NCI-H526 treated with DMSO at 0.1 percent for 48 hours (cell line): Measurements from ENCODE around the gene OLFML1.
A peak's percentile ranks its signal among the peaks of the same experiment; 100 is the strongest.
"Not testable (repeated sequence)": the region's sequence is repeated elsewhere in the genome, so short reads cannot be mapped to it uniquely, and the experiment has no call there.

Source experiments
- DNase-seq: peaks from one replicate; lab custom pipeline; 2025; lab: John Stamatoyannopoulos, UW

Gene OLFML1

GRCh38 chr11:7512525-7513233 lies 27.4 kb downstream of the OLFML1 start:
- DNase-seq: no peak

GRCh38 chr11:7513234-7514098 lies 28.2 kb downstream of the OLFML1 start, which contains the start of gene PPFIBP2:
Gene PPFIBP2, plus strand, starts transcription at chr11:7513999. Its CDS starts 35,477 bp downstream, at chr11:7549476.
- DNase-seq: peak; percentile 83

DNA sequence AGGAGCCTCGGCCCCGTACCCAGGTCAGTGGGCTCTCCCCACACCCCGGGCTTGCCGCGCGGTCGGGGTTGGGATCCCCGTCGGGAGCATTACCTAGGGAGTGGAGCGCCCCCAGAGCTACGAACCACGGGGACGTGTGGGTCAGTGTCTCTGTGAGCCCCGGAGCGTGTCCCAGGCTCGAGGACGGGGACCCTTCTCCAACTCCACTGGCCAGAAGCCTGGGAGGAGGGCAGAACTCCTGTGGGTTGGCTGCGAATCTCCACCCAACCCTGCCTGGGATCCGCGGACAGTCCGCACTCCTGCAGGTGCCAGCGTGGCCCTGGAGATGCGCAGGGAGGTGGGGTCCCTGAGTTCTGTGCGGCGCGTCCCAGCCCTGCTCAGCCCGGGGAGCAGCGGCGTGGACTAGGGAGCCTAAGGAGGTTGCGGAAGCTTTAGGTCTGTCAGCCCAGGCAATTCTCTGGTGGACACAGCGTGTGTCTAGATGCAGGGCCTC lies 28.8 kb downstream of the OLFML1 start:
- DNase-seq: peak; percentile 47

DNA sequence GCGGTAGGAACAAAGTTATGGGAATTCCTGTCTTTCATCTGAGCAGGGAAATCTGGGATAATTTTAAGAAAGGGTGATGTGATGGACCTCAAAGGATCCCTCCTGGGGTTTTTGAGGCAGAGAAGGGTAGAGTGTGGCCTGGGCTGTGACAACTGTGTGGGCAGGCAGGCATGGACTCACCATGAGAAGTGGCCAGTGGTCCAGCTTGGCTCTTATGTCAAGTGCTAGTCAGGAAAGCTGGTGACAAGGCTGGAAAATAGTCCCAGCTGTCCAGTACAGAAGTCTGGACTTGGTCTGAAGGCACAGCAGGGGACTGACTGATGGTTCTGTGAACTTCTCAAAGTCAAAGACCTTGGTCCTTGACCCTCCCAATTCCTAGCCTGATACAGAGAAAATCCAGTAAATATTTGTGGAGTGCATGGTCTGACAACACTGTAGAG lies 30.2 kb downstream of the OLFML1 start:
- no peak for DNase-seq

DNA sequence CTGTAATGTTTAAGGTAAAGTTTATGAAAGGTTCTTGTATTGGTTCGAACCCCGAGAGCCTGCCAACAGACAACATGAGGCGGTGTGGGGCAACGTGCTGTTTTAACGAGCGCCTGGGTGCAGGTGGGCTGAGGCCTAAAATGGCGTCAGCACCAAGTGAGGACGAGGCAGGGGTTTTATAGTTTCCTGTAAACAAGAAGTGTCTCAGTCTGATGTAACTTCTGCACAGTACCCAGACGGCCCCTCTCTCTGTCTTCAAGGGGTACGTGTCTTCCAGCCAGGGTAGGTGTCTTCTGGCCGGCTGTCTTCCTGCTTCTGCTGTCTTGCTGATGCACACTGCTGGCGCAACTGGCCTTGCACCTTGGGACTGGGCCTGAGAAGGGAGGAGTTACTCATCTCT lies 31.2 kb downstream of the OLFML1 start:
- no peak for DNase-seq

GRCh38 chr11:7517743-7518142 lies 32.4 kb downstream of the OLFML1 start:
- DNase-seq: not testable (repeated sequence)

- no peak for DNase-seq
Observed at GRCh38 chr11:7518811-7519562, 33.7 kb downstream of the OLFML1 start.

- no peak for DNase-seq
Observed at GRCh38 chr11:7520011-7520942, 35.0 kb downstream of the OLFML1 start.

- no peak for DNase-seq
Observed at GRCh38 chr11:7520981-7521487, 35.7 kb downstream of the OLFML1 start.

DNA sequence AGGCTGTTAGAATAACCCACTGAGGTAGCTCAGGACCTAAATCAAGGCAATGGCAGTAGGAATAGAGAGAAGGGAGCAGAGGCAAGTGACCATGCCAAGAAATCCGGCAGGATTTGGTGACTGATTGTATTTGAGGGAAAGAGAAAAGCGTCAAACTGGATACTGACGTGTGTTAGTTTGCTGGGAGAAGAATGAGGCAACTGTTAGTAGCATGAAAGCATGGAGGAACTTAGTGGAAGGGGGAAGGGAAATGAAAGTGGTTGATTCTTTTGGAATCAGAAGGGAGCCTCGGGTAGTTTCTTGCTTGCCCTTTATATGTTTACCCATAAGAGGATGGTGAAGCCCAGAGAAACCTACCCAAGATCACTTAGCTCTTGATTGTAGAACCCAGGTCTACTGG lies 36.8 kb downstream of the OLFML1 start:
- DNase-seq: no peak

GRCh38 chr11:7522546-7522945 lies 37.2 kb downstream of the OLFML1 start:
- no peak for DNase-seq

DNA sequence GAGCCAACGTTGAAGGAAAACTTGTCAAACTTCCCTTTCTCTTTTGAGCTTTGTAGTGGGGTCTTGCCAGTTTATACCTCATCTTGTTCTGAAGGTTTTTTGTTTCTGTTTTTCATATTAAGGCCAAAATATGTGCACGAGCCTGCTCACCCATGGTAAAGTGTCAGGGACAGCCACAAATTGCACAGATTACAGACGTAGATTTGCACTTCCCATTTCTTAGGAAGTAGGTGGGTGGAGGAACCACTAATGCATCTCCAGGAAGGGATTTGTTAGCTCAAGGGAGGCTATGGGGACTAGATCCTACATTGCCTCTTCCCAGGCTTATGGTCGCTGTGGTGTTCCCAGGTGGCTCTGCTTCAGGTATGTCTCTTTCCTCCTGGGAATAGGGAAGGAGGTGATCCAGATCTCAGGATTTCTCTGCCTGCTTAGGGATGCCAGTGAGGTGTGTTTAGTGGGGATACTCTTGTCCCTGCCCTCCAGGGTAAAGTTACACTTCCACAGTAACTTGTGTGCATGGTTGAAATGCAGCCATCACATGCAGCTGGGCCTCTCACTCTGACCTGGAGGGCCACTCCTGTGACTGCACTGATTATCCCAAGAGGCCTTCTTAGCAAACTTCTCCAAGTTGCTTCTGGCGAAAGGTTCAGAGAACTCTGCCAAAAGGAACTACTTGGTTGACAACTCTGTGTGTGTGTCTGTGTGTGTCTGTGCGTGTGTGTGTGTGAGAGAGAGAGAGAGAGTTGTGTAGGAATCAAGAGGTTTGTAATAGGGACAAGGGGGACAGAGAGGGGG lies 38.3 kb downstream of the OLFML1 start:
- no peak for DNase-seq

DNA sequence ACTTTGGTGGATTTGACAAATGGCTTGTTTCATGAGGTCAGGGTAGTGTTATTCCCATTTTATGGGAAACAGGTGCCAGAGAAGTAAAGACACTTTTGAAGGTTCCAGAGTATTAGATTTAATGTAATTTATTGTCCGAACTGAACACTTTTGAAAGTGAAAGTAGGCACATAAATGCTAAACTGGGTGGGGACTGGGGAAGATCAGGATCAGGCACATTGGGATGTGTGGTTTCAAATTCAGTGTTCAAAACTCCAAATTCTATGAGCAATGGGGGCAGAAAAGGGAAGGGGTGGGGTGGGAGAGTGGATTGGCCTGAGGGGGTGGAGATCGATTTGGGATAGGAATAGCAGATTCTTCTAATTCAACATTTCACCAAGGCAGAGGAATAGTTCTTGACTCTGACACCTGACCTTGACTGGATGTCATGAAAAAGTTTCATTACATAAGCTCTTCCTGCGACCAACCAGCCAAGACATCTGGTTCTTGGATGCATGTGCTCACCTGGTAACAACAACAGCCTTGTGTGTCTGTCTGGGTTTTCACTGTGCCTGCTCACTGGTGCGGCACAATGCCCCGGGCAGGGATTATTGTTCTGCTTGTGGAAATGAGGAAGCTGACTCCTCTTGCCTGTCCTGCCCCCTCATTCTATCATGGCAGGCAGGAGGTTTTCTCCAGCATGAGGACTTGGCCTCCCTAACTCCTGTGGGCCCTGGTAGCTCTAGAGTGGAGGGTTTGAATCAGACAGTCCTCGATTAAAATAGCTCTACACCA lies 39.3 kb downstream of the OLFML1 start:
- peak; percentile 71 for DNase-seq

DNA sequence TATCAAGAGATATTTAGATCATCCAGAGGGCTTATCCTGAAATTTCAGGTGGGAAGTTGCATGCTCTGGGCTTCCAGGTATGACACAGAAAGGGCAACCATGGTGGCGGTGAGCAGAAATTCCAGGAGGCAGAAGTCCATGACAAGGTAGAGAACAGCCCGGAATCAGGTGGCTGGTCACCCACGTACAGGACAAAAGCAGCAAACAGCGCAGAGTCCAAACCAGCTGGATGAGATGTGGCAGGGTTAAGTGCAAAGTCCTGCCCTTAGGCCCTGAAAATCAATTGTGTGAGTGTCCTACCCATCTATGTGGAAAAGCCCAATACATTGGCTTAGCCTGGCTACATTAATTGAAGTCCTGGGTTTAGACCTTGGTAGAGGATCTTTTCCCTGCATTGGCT lies 40.1 kb downstream of the OLFML1 start:
- no peak for DNase-seq

DNA sequence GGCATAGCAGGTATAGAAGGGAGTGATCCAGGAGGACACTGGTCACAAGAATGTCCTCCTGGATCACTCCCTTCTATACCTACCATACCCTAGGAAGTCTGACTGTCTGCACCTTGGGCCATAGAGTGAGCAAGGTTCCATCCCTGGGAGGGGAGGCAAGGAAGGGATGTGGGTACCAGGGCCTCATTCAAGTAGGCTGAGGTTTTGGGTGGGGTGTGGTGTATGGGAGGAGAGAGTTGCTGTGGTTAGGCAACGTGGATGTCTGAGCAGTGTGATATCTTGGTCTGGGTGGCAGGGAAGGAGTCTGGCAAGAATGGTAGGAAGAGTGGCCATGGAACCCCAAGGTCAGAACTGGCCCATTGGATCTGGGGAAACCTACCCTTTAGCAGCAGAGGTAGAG lies 41.7 kb downstream of the OLFML1 start:
- DNase-seq: no peak

DNA sequence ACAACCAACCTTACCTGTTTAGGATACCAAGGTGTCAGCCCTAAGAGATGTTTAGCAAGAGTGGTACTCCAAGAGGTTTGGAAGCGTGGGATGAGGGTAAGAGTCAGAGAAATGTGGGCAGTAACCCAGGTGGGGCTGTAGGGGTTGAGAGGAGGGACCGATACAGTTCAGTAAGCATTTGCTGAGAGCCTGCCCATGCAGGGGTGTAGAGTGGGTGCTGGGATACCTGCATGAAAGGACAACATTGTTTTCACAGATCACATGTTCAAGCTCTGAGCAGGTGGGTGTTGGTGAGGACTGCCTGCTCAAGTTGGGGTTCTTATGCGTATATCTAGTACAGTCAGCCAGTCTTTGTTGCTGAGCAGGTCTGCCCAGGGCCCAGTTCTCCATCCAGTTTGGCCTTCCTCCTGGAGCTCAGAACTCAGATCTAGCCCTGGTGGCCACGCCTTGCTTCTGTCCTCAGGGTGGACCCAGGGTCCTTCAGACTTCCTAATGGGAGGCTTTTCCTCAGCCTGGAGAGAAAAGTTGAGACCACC lies 43.3 kb downstream of the OLFML1 start:
- peak; percentile 70 for DNase-seq

DNA sequence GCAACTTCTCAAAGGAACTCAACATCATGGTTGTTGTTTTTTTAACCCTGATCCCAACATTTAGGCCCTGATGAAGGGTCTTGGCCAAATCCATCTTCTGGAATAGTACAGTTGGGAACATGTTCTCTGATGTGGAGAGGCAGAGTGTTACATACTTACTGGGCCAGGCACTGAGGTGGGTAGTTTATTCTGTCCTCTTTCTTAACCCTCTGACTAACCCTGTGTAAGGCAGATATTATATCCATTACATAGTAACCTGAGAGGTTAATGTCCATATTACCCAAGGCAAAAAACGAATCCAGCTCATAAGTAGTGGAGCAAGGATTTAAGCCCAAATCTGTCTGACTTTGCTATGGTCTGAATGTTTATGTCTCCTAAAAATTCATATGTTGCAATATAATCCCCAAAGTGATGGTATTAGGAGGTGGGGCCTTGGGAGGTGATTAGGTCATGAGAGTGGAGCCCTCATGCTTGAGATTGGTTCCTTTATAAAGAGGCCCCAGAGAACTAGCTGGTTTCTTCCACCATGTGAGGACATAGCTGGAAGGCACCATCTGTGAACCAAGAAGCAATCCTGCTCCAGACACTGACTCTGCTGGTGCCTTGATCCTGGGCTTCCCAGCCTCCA lies 44.8 kb downstream of the OLFML1 start:
- no peak for DNase-seq

DNA sequence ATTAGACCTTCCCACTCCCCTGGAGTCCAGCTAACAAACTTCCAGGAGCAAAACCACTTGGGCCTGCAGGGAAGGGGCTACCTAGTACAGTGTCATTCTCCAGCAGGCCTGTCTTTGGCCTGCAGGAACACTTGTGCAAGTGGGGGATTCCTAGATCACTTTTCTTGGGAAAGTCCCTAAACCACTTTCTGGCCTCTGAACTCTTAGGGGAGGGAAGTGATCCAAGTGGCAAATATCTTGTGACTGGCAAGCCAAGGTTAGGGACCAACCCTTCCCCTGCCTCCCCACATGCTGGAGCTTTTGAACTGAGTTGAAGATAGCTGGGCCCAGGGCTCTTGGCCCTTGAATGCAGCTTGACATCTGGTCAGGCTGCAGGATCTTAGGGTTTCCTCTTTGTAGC lies 45.7 kb downstream of the OLFML1 start:
- DNase-seq: no peak
